Measurements from ENCODE around the gene CHML. TPM values are rescaled to one million over a fixed set of nuclear protein-coding genes. Genes with fewer than 3 reads are reported as not detected.

Gene CHML
- total and polyA plus RNA-seq, 2 of the 8 experiments (the other 6 are each of a cell fraction or from before 2014, with no cell fraction given): 11.5 to 82.4 TPM

- H3K79me2 ChIP-seq (ENCODE audit: control insufficient read depth in 1 of 2, insufficient read depth in 2 of 2, low read length in 2 of 2): no peaks in the 10 kb centered on the region
- WGBS, 2 experiments (ENCODE audit: extremely low coverage in 1 of 2, insufficient coverage in 1 of 2, insufficient read length in 1 of 2, insufficient replicate concordance in 2 of 2, low coverage in 1 of 2, low lambda C conversion rate in 2 of 2, missing lambda C conversion rate in 1 of 2): 88% methylated on average over 6 of the region's 6 CpGs; no CpG with 5 or more reads in 1 of the 2 experiments
- no peaks in the 10 kb centered on the region for H4K20me1 ChIP-seq (replicated peaks in 1 of 2; ENCODE audit: control insufficient read depth in 1 of 2, insufficient read depth in 2 of 2, low read length in 2 of 2)
- no peak overlapping the region for H3K14ac ChIP-seq (ENCODE audit: insufficient read length)
- no peak overlapping the region for H2BK5ac ChIP-seq (ENCODE audit: low read depth, low read length)
- no peaks in the 10 kb centered on the region for H3K23me2 ChIP-seq (ENCODE audit: low read depth, low read length)
- no peak overlapping the region for H3K56ac ChIP-seq (replicated peaks; ENCODE audit: insufficient read length, low read depth, low read length)
- H3K27me3 ChIP-seq (replicated peaks in 1 of 4; ENCODE audit: control insufficient read depth in 3 of 4, extremely low read depth in 1 of 4, insufficient read depth in 3 of 4, low read length in 3 of 4): no peaks in the 10 kb centered on the region
- H2BK15ac ChIP-seq (ENCODE audit: low read length): no peak overlapping the region
- H4K91ac ChIP-seq (replicated peaks; ENCODE audit: insufficient read length, low read length): no peak overlapping the region
- no peak overlapping the region for H3K4me3 ChIP-seq (ENCODE audit: extremely low read depth in 1 of 4, insufficient read depth in 2 of 4, low read depth in 3 of 4, low read length in 4 of 4)
- no peak overlapping the region for H4K8ac ChIP-seq (ENCODE audit: extremely low read depth, insufficient read depth, low read length)
- H2AFZ ChIP-seq (ENCODE audit: low read length): no peak overlapping the region
- no peaks in the 10 kb centered on the region for H3K4me1 ChIP-seq (replicated peaks in 1 of 4; ENCODE audit: control insufficient read depth in 3 of 4, insufficient read depth in 4 of 4, low read length in 3 of 4)
- DNase-seq (ENCODE audit: low read depth in 1 of 2, low spot score in 2 of 2) (no peak), FAIRE-seq (no peak)
- H3K36me3 ChIP-seq (ENCODE audit: control insufficient read depth in 2 of 4, insufficient read depth in 4 of 4, low read length in 3 of 4): no peaks in the 10 kb centered on the region
- no peak overlapping the region for H3K4me2 ChIP-seq (ENCODE audit: insufficient read depth in 1 of 2, low read depth in 2 of 2, low read length in 2 of 2)
- no peak overlapping the region for H2BK12ac ChIP-seq (ENCODE audit: low read depth, low read length)
- no peak overlapping the region for H3K9ac ChIP-seq (replicated peaks in 1 of 4; ENCODE audit: extremely low read depth in 1 of 4, low read depth in 3 of 4, low read length in 3 of 4)
- H3K27ac ChIP-seq (ENCODE audit: low read depth, low read length): no peak overlapping the region
- H3K18ac ChIP-seq (ENCODE audit: extremely low read depth, low read length): no peak overlapping the region
- H3K9me3 ChIP-seq (ENCODE audit: insufficient read depth in 2 of 2, low read depth in 1 of 2, low read length in 1 of 2): no peaks in the 10 kb centered on the region
- no peaks in the 10 kb centered on the region for H3K79me1 ChIP-seq (ENCODE audit: low read depth, low read length)
- H2BK120ac ChIP-seq (replicated peaks; ENCODE audit: low read depth, low read length): no peak overlapping the region
- no peak overlapping the region for H2BK20ac ChIP-seq (ENCODE audit: low read length)
- no peak overlapping the region for H2AK5ac ChIP-seq (ENCODE audit: low read depth, low read length)
- no peak overlapping the region for H3K23ac ChIP-seq (ENCODE audit: insufficient read length)
- TF ChIP-seq RNF2 (IDR thresholded peaks at IDR 0.05; ENCODE audit: borderline replicate concordance, low read depth, low read length, missing control alignments, poor library complexity, severe bottlenecking) (no peak), TBP (IDR thresholded peaks at IDR 0.05; ENCODE audit: low read depth, low read length) (no peak), ZNF274 (IDR thresholded peaks at IDR 0.05; ENCODE audit: borderline replicate concordance, extremely low read depth, low read length) (no peak), KDM4A (IDR thresholded peaks at IDR 0.05; ENCODE audit: low read depth, low read length, severe bottlenecking) (no peak)
- H4K5ac ChIP-seq (ENCODE audit: insufficient read length, low read depth, low read length): no peak overlapping the region
- CTCF ChIA-PET (ENCODE audit: partially characterized antibody): interaction anchor here (1.4 to 2.5 kb wide), 2 partner anchors 15 to 41 kb away, joined by 3 to 10 read pairs; no protein-coding TSS in a partner anchor
- POLR2A ChIA-PET (ENCODE audit: partially characterized antibody): no interaction called here
- no peak overlapping the region for H3K4ac ChIP-seq (replicated peaks; ENCODE audit: insufficient read length, low read depth, low read length)
Observed at GRCh38 chr1:241596633-241597032, 43.5 kb downstream of the CHML start.

Measured in H1 (cell line).